ENCODE measurements around the gene PHETA2. TPM values are rescaled to one million over a fixed set of nuclear protein-coding genes. Genes with fewer than 3 reads are reported as not detected.

Gene PHETA2
- total RNA-seq, 1 donor from 2014 or later, result 14.2 TPM

DNA sequence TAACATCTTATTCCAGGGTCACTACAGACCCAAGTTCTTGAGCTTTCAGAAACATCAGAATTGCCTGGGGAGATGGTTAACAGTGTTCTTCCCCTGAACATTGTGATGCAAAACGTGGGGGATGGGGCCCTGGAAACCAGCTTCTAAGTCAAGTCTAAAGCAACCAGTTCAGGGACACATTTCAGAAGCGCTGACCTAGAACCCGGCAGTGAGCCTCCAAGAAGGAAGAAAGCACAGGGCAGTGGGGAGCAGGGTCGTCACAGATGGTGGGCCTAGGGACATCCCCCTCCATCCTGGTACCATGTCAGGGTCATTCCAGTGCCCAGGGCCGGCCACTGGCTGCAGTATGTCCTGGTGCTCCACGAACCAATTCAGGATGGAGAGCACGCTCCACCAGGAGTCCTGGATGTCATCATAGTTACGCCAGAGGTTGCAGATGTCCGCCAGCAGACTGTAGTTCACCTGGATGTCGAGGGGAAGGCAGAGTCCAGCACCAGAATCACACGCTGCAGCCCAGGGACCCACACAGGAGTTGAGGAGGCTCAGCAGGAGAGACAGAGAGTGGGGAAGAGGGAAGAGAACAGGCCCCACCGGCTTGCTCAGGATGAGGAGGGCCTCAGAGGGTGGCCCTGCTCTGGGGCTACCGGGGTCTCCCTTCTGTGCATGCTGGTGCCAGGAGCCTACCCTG, 8.5 kb upstream of the PHETA2 start:
- H3K36me3 ChIP-seq, result peaks cover 0 to 54% of the 10 kb centered on the region in 2 donors
- peaks cover 8% of the 10 kb centered on the region for H3K4me1 ChIP-seq
- H3K9me3 ChIP-seq, result no peaks in the 10 kb centered on the region
- H3K27me3 ChIP-seq, result no peaks in the 10 kb centered on the region
- intact Hi-C loops (cut with DNase I), result no loop called here
- DNase-seq (ENCODE audit: extremely low spot score in 2 of 2), result peak in 1 of 2 donors; percentile 72
- no peak overlapping the region for H3K4me3 ChIP-seq
- H3K27ac ChIP-seq, result no peak overlapping the region
- TF ChIP-seq, protein P1, sequence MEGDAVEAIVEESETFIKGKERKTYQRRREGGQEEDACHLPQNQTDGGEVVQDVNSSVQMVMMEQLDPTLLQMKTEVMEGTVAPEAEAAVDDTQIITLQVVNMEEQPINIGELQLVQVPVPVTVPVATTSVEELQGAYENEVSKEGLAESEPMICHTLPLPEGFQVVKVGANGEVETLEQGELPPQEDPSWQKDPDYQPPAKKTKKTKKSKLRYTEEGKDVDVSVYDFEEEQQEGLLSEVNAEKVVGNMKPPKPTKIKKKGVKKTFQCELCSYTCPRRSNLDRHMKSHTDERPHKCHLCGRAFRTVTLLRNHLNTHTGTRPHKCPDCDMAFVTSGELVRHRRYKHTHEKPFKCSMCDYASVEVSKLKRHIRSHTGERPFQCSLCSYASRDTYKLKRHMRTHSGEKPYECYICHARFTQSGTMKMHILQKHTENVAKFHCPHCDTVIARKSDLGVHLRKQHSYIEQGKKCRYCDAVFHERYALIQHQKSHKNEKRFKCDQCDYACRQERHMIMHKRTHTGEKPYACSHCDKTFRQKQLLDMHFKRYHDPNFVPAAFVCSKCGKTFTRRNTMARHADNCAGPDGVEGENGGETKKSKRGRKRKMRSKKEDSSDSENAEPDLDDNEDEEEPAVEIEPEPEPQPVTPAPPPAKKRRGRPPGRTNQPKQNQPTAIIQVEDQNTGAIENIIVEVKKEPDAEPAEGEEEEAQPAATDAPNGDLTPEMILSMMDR (IDR thresholded peaks at IDR 0.05), result no peak
- no peak for TF ChIP-seq POLR2A (IDR thresholded peaks at IDR 0.05)
- TF ChIP-seq POLR2AphosphoS5 (IDR thresholded peaks at IDR 0.05; ENCODE audit: insufficient read depth in 1 of 2, low read depth in 1 of 2), result no peak

DNA sequence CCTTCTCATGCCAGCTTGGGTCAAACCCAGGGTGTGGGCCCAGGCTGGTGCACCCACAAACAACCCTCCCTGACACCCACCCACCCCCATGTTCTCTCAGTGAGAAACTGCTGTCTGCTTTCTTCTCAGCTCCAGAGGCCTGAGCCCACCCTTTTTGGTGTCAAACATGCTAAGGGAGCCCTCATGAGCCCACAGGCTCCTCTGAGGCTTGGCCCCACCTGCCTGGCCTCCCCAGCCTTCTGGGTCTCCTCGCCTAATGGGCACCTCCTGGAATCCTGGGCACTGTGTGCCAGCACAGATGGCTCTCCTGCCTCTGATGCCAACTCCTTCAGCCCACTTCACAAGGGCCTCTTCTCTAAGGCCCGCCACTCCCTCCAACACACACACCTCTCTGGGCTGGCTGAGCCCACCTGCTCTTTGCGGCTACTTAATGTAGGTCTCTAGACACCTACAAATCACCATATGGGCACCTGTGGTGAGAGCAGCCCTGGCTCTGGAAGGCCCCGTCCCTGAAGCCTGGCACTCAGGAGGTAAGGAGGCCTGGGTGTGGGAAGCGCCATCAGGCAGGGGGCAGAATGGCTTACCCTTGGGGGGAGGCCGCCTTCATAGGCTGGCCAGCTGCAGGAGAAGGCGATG, 7.8 kb upstream of the PHETA2 start:
- TF ChIP-seq, protein P1 (IDR thresholded peaks at IDR 0.05), result no peak
- TF ChIP-seq POLR2A (IDR thresholded peaks at IDR 0.05) (no peak), POLR2AphosphoS5 (IDR thresholded peaks at IDR 0.05; ENCODE audit: insufficient read depth in 1 of 2, low read depth in 1 of 2) (no peak)
- DNase-seq (ENCODE audit: extremely low spot score in 2 of 2), result peak; percentile 61 to 77
- no peaks in the 10 kb centered on the region for H3K9me3 ChIP-seq
- intact Hi-C loops (cut with DNase I), result no loop called here
- H3K27me3 ChIP-seq, result no peaks in the 10 kb centered on the region
- peaks cover 0 to 47% of the 10 kb centered on the region in 2 donors for H3K36me3 ChIP-seq
- H3K4me1 ChIP-seq, result peaks cover 12% of the 10 kb centered on the region
- H3K27ac ChIP-seq, result no peak overlapping the region
- no peak overlapping the region for H3K4me3 ChIP-seq

DNA sequence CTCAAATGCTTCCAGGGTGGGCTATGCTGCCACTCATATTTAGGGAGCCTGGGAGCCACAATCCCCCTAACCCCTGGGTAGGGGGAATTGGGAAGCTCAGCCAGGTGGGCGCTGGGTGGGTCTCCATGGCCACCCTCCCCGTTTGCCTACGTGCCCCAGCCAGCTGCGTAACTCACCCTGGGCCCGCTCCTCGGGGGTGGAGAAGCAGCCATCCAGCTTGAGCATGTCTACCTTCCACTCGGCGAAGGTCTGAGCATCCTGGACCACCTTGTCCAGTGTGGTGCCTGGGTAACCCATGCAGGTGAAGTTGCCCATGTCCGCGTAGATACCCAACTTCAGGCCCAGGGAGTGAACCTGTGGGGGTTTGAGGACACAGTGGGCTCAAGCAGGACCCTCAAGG, 7.1 kb upstream of the PHETA2 start:
- Histone ChIP-seq H3K9me3 (no peaks in the 10 kb centered on the region), H3K4me1 (peaks cover 19% of the 10 kb centered on the region), H3K27me3 (no peaks in the 10 kb centered on the region), H3K27ac (no peak overlapping the region), H3K36me3 (peaks cover 0 to 43% of the 10 kb centered on the region in 2 donors), H3K4me3 (no peak overlapping the region)
- TF ChIP-seq POLR2AphosphoS5 (IDR thresholded peaks at IDR 0.05; ENCODE audit: insufficient read depth in 1 of 2, low read depth in 1 of 2) (no peak), POLR2A (IDR thresholded peaks at IDR 0.05) (no peak)
- TF ChIP-seq, protein P1 (IDR thresholded peaks at IDR 0.05), result no peak
- intact Hi-C loops (cut with DNase I), result no loop called here
- peak in 1 of 2 donors; percentile 52 for DNase-seq (ENCODE audit: extremely low spot score in 2 of 2)

DNA sequence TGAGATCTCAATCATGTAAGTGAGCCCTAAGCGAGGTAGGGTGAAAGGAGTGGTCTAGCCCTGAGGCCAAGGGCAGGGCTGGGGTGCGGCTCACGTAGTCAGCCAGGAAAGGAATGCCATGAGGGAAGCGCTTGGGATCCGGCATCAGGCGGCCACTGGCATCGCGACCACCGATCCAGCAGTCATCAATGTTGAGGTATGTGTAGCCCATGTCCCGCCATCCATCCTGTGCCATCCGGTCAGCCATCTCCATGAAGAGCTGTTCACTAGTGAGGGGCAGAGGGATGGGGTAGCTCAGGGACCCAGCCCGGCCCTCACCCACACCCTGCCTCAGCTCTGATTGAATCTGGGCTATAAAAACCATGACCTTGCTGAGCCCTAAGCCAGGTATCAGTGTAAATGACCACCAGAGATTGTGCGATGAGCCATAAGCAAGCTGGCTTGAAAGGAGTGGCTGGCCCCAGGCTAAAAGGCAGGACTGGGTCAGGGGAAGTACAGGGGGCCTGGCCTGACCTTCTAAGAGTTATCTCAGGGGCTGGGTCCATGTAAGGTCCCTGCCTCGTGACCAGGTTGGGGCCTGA, 6.3 kb upstream of the PHETA2 start:
- TF ChIP-seq, protein P1 (IDR thresholded peaks at IDR 0.05), result no peak
- TF ChIP-seq POLR2A (IDR thresholded peaks at IDR 0.05), result no peak
- no peak for TF ChIP-seq POLR2AphosphoS5 (IDR thresholded peaks at IDR 0.05; ENCODE audit: insufficient read depth in 1 of 2, low read depth in 1 of 2)
- peaks cover 19% of the 10 kb centered on the region for H3K4me1 ChIP-seq
- intact Hi-C loops (cut with DNase I), result no loop called here
- no peak overlapping the region for H3K27ac ChIP-seq
- H3K27me3 ChIP-seq, result no peaks in the 10 kb centered on the region
- peak in 1 of 2 donors; percentile 80 for DNase-seq (ENCODE audit: extremely low spot score in 2 of 2)
- no peak overlapping the region for H3K4me3 ChIP-seq
- H3K9me3 ChIP-seq, result no peaks in the 10 kb centered on the region
- H3K36me3 ChIP-seq, result peaks cover 0 to 35% of the 10 kb centered on the region in 2 donors
